GM11168 (cell line): ENCODE data around the gene ARHGEF7.

Source experiments
- in situ Hi-C: fragments of 300-500 bp; cut with MboI; formaldehyde crosslinking; loops from one replicate; pipeline ENCODE4 v1.12.0; 2022; ENCODE audit warnings: low sequenced_read_pairs; ENCODE audit not compliant: unreplicated experiment

ARHGEF7 gene

GRCh38 chr13:111165241-111166010, 50.3 kb downstream of the ARHGEF7 start:
- in situ Hi-C loops = no loop called here

GRCh38 chr13:111166882-111167675, 52.0 kb downstream of the ARHGEF7 start:
- in situ Hi-C loops = no loop called here

GRCh38 chr13:111168107-111168506, 53.0 kb downstream of the ARHGEF7 start:
- in situ Hi-C loops = no loop called here

GRCh38 chr13:111171112-111171511, 56.0 kb downstream of the ARHGEF7 start:
- in situ Hi-C loops = no loop called here

- in situ Hi-C loops = no loop called here
These were observed 56.5 kb downstream of the ARHGEF7 start for GRCh38 chr13:111171629-111172028.

- in situ Hi-C loops = no loop called here
These were observed 59.4 kb downstream of the ARHGEF7 start for GRCh38 chr13:111174377-111175114.

GRCh38 chr13:111175372-111175771, 60.3 kb downstream of the ARHGEF7 start:
- in situ Hi-C loops = no loop called here

GRCh38 chr13:111175935-111176334, 60.8 kb downstream of the ARHGEF7 start:
- in situ Hi-C loops = no loop called here

- in situ Hi-C loops = no loop called here
These were observed 61.3 kb downstream of the ARHGEF7 start for GRCh38 chr13:111176421-111176820.

GRCh38 chr13:111177081-111177711, 62.1 kb downstream of the ARHGEF7 start:
- in situ Hi-C loops = no loop called here

GRCh38 chr13:111177921-111178320, 62.8 kb downstream of the ARHGEF7 start:
- in situ Hi-C loops = no loop called here

- in situ Hi-C loops = no loop called here
These were observed 63.3 kb downstream of the ARHGEF7 start for GRCh38 chr13:111178402-111178801.

- in situ Hi-C loops = no loop called here
These were observed 65.0 kb downstream of the ARHGEF7 start for GRCh38 chr13:111179908-111180760.

- in situ Hi-C loops = no loop called here
These were observed 66.9 kb downstream of the ARHGEF7 start for GRCh38 chr13:111181977-111182376.

- in situ Hi-C loops = no loop called here
These were observed 68.1 kb downstream of the ARHGEF7 start for GRCh38 chr13:111183087-111183645.

- in situ Hi-C loops = no loop called here
These were observed 68.8 kb downstream of the ARHGEF7 start for GRCh38 chr13:111183959-111184358.

- in situ Hi-C loops = no loop called here
These were observed 69.6 kb downstream of the ARHGEF7 start for GRCh38 chr13:111184458-111185401.

- in situ Hi-C loops = no loop called here
These were observed 71.3 kb downstream of the ARHGEF7 start for GRCh38 chr13:111186305-111186935.
